Stomach (tissue), 9 donors: ENCODE measurements around the gene LOXHD1. TPM values are rescaled to one million over a fixed set of nuclear protein-coding genes. Genes with fewer than 3 reads are reported as not detected.

Experiments used
- DNase-seq, 2 donors: peaks; one replicate each; pipeline versions ENCODE4 v3.0.0 to v3.0.0-alpha.2; 2013 to 2019
- H3K27ac ChIP-seq, 5 donors: fragments of 200-600 bp in 4 of 5; sonication (generic) in 4 of 5; one replicate each; pipeline ENCODE4 v1.5.1; 2013 to 2019; ENCODE audit warnings: mild to moderate bottlenecking in 1 of 5, moderate library complexity in 1 of 5
- H3K27me3 ChIP-seq, 3 donors: fragments of 200-600 bp; sonication (generic); one replicate each; pipeline ENCODE4 v1.5.1; 2017 to 2019; ENCODE audit warnings: mixed run types in 1 of 3
- H3K36me3 ChIP-seq, 4 donors: fragments of 200-600 bp; sonication (generic); 1 replicate in 3 of 4; 2 replicates in 1 of 4; pipeline ENCODE4 v1.5.1; 2016 to 2019
- H3K4me1 ChIP-seq, 4 donors: fragments of 200-600 bp; sonication (generic); one replicate each; pipeline ENCODE4 v1.5.1; 2016 to 2019
- H3K4me3 ChIP-seq, 4 donors: fragments of 200-600 bp; sonication (generic) in 3 of 4; one replicate each; pipeline ENCODE4 v1.5.1; 2016 to 2019; ENCODE audit warnings: mild to moderate bottlenecking in 1 of 4
- H3K9me3 ChIP-seq, 4 donors: fragments of 200-600 bp; sonication (generic); one replicate each; pipeline ENCODE4 v1.5.1; 2016 to 2019
- CTCF ChIP-seq, 7 experiments: fragments of 450-650 bp in 4 of 7; fragments of 200-600 bp in 3 of 7; sonication (generic) in 3 of 7; IDR thresholded peaks; one replicate each; pipeline ENCODE4 v1.5.1; 2016 to 2019; ENCODE audit warnings: antibody characterized with exemption in 7 of 7, control low read depth in 2 of 7, mild to moderate bottlenecking in 1 of 7
- EP300 ChIP-seq: sonication (generic); formaldehyde crosslinking; IDR thresholded peaks from one replicate; pipeline ENCODE4 v1.6.1; 2017; ENCODE audit warnings: antibody characterized with exemption
- POLR2A ChIP-seq, 4 donors: fragments of 450-650 bp; IDR thresholded peaks; one replicate each; pipeline ENCODE4 v1.6.1; 2016; ENCODE audit warnings: antibody characterized with exemption in 4 of 4, control low read depth in 2 of 4, mild to moderate bottlenecking in 1 of 4, moderate library complexity in 1 of 4
- POLR2AphosphoS5 ChIP-seq, 3 donors: sonication (generic); formaldehyde crosslinking; IDR thresholded peaks; one replicate each; pipeline ENCODE4 v1.6.1; 2016; ENCODE audit warnings: antibody characterized with exemption in 3 of 3
- WGBS, 5 donors: extraction: QIAGEN DNeasy Blood & Tissue Kit in 3 of 5; methylation state at CpG; one replicate each; pipeline versions ENCODE4 v1.1.5 to v1.1.7; 2013 to 2018; 5-methylcytosine and 5-hydroxymethylcytosine counted together
- intact Hi-C: fragments of 100-400 bp; cut with DNase I; formaldehyde crosslinking; loops from one replicate; pipeline ENCODE4 v1.15.1; 2023; ENCODE audit warnings: low total_unique reads
- polyA plus RNA-seq, 3 donors: library from polyadenylated mRNA; stranded (reverse); fragments of 200-250 nt; gene quantifications; one replicate each; pipeline ENCODE4 v1.2.3, GENCODE V29; 2013
- total RNA-seq, 5 donors: library from RNA; depleted of rRNA; stranded (reverse); fragments of >200 nt; gene quantifications; one replicate each; pipeline versions ENCODE4 v1.1.0 to v1.2.3, GENCODE V29; 2014 to 2016
- donor health status: healthy with polysubstance abuse.
- donor health status: Bipolar disorder and iron deficiency.
- donor health status: healthy.

The LOXHD1 gene
- total and polyA plus RNA-seq, 8 donors: 0.03 to 1.3 (median 0.29) TPM; not detected in 4

DNA sequence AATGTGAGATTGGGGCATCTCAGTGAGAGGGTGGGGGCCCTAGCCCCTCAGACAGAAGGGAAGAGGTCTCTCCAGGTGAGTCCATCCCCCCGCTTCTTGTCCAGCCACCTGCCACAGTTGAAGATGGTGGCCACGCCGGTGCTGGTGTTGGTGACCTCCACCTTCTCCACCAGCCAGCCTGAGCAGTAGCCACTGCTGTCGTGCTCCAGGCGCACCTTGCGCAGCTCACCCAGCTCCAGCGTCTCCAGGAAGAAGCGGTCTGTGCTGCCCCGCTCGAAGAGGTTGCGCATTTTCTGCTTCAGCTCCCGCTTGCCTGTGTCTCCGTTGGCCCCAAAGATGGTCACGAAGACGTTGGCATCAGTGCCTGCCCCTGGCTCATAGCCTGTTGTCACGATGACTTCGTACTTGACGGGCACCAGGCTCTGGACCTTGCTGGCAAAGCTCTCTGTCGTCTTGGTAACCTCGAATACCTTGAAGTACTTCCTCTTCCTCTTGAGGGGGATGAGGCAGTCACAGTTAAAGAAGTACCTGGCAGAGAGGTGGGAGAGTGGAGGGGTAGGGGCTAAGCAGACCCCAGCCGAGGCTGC is 179.5 kb downstream of the LOXHD1 start:
- Histone ChIP-seq H3K9me3 (peaks cover 0 to 9% (median 3%) of the 10 kb centered on the region in 4 donors), H3K36me3 (no peaks in the 10 kb centered on the region), H3K27ac (no peak overlapping the region), H3K4me3 (no peak overlapping the region), H3K4me1 (no peaks in the 10 kb centered on the region), H3K27me3 (peaks cover 0 to 6% (median 0%) of the 10 kb centered on the region in 3 donors)
- 76 to 85% (median 82%) methylated on average over 21 of the region's 21 CpGs for WGBS, 5 donors
- DNase-seq: no peak
- intact Hi-C loops: no loop called here
- TF ChIP-seq POLR2AphosphoS5 (IDR thresholded peaks at IDR 0.05) (no peak), CTCF (IDR thresholded peaks at IDR 0.05) (no peak), POLR2A (IDR thresholded peaks at IDR 0.05) (no peak), EP300 (no peak)

DNA sequence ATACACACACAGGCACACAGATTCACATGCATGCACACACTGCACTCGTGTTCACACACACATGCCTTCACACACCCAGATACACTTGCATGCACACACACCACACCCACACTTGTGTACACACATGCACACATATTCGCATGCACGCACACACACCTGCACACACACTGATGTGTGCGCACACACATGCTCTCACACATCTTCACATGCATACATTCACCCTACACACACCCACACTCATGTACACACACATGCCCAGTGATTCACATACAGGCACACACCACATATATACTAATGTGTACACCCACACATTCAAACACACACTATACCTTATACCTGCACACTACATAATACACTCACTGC is 181.6 kb downstream of the LOXHD1 start:
- H3K27me3 ChIP-seq: peaks cover 0 to 10% (median 0%) of the 10 kb centered on the region in 3 donors

GRCh38 chr18:46474487-46475389 is 182.3 kb downstream of the LOXHD1 start:
- no peaks in the 10 kb centered on the region for H3K9me3 ChIP-seq
- intact Hi-C loops: no loop called here
- no peak for TF ChIP-seq POLR2A (IDR thresholded peaks at IDR 0.05)
- TF ChIP-seq POLR2AphosphoS5 (IDR thresholded peaks at IDR 0.05): no peak
- TF ChIP-seq EP300: no peak
- H3K36me3 ChIP-seq: no peaks in the 10 kb centered on the region
- no peak for DNase-seq
- H3K27me3 ChIP-seq: peaks cover 0 to 10% (median 0%) of the 10 kb centered on the region in 3 donors
- no peak overlapping the region for H3K4me3 ChIP-seq
- WGBS, 5 donors: 62 to 69% (median 65%) methylated on average over 7 to 14 of the region's 14 CpGs
- no peak overlapping the region for H3K27ac ChIP-seq
- H3K4me1 ChIP-seq: peaks cover 0 to under 1% (median 0%) of the 10 kb centered on the region in 4 donors

More for the DNA sequence above, 181.6 kb downstream of the LOXHD1 start:
- Histone ChIP-seq H3K36me3 (no peaks in the 10 kb centered on the region), H3K4me1 (no peaks in the 10 kb centered on the region), H3K9me3 (no peaks in the 10 kb centered on the region), H3K4me3 (no peak overlapping the region), H3K27ac (no peak overlapping the region)
- 88 to 93% (median 88%) methylated on average over 4 of the region's 4 CpGs for WGBS, 5 donors
- TF ChIP-seq POLR2AphosphoS5 (IDR thresholded peaks at IDR 0.05): no peak
- TF ChIP-seq EP300: no peak
- TF ChIP-seq POLR2A (IDR thresholded peaks at IDR 0.05): no peak
- TF ChIP-seq CTCF (IDR thresholded peaks at IDR 0.05): no peak
- intact Hi-C loops: no loop called here
- no peak for DNase-seq

DNA sequence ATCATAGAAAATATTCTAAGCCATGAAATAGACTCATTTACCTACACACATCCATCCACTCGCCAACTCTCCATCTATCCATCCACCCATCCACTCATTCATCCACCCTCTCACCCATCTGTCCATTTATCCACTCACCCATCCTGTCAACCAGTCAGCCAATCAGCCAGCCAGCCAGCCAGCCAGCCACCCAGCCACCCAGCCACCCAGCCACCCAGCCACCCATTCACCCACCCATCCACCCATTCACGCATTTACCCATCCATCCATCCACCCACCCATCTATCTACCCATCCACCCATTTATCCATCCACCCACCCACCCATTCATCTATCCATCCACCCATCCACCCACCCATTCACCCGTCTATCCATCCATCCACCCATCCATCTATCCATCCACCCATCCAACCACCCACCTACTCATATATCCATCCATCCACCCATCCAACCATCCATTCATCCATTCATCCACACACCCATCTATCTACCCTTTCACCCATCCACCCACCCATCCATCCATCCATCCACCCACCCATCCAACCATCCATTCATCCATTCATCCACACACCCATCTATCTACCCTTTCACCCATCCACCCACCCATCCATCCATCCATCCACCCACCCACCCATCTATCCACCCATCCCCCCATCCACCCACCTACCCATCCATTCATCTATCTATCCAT is 185.1 kb downstream of the LOXHD1 start:
- peaks cover 0 to 12% (median 0%) of the 10 kb centered on the region in 3 donors for H3K27me3 ChIP-seq
- peaks cover 0 to 5% (median 0%) of the 10 kb centered on the region in 4 donors for H3K4me1 ChIP-seq
- 79 to 95% (median 86%) methylated on average over 3 of the region's 3 CpGs for WGBS, 5 donors
- no peak overlapping the region for H3K4me3 ChIP-seq
- DNase-seq: no peak
- H3K27ac ChIP-seq: no peak overlapping the region
- intact Hi-C loops: no loop called here
- no peaks in the 10 kb centered on the region for H3K36me3 ChIP-seq
- no peaks in the 10 kb centered on the region for H3K9me3 ChIP-seq
- TF ChIP-seq CTCF (IDR thresholded peaks at IDR 0.05): no peak
- TF ChIP-seq EP300: no peak
- TF ChIP-seq POLR2A (IDR thresholded peaks at IDR 0.05): no peak
- no peak for TF ChIP-seq POLR2AphosphoS5 (IDR thresholded peaks at IDR 0.05)
